NCI-H446 treated with DMSO at 0.1 percent for 48 hours (cell line): ENCODE measurements around the gene FEM1B.
"Not testable (repeated sequence)": the region's sequence is repeated elsewhere in the genome, so short reads cannot be mapped to it uniquely, and the experiment has no call there.

Source experiments
- DNase-seq: peaks from one replicate; lab custom pipeline; 2025; lab: John Stamatoyannopoulos, UW

The FEM1B gene

GRCh38 chr15:68277603-68278344, at the start of gene FEM1B:
Gene FEM1B, plus strand, starts transcription at chr15:68277745. Its CDS starts 673 bp downstream, at chr15:68278418.
- DNase-seq: peak; percentile 77

- DNase-seq: no peak
Observed at GRCh38 chr15:68228143-68228970, 49.2 kb upstream of the FEM1B start.

- DNase-seq: no peak
Observed at GRCh38 chr15:68228971-68229385, 48.6 kb upstream of the FEM1B start.

GRCh38 chr15:68229386-68230156, 48.0 kb upstream of the FEM1B start, which contains the start of gene CLN6:
Gene CLN6, minus strand, starts transcription at chr15:68229728. Its CDS starts 144 bp downstream, at chr15:68229584.
- peak; percentile 54 for DNase-seq

- peak; percentile 6 for DNase-seq
Observed at GRCh38 chr15:68230157-68231100, 47.1 kb upstream of the FEM1B start.

- no peak for DNase-seq
Observed at GRCh38 chr15:68231102-68231818, 46.3 kb upstream of the FEM1B start.

GRCh38 chr15:68232449-68232848, 45.1 kb upstream of the FEM1B start:
- DNase-seq: no peak

GRCh38 chr15:68232937-68233336, 44.6 kb upstream of the FEM1B start:
- DNase-seq: no peak

GRCh38 chr15:68234060-68234459, 43.5 kb upstream of the FEM1B start:
- DNase-seq: no peak

- not testable (repeated sequence) for DNase-seq
Observed at GRCh38 chr15:68234520-68234919, 43.0 kb upstream of the FEM1B start.

GRCh38 chr15:68235022-68235421, 42.5 kb upstream of the FEM1B start:
- no peak for DNase-seq

- DNase-seq: no peak
Observed at GRCh38 chr15:68239025-68239424, 38.5 kb upstream of the FEM1B start.

GRCh38 chr15:68241088-68241935, 36.2 kb upstream of the FEM1B start:
- no peak for DNase-seq

GRCh38 chr15:68244235-68244634, 33.3 kb upstream of the FEM1B start:
- DNase-seq: no peak

- DNase-seq: no peak
Observed at GRCh38 chr15:68249058-68249713, 28.4 kb upstream of the FEM1B start.

GRCh38 chr15:68252925-68253534, 24.5 kb upstream of the FEM1B start:
- DNase-seq: peak; percentile 59

- no peak for DNase-seq
Observed at GRCh38 chr15:68256675-68257450, 20.7 kb upstream of the FEM1B start.

GRCh38 chr15:68258692-68259091, 18.9 kb upstream of the FEM1B start:
- no peak for DNase-seq
